Measurements from ENCODE around the gene CEMIP2.

GRCh38 chr9:71636143-71636839 is 132.0 kb downstream of the CEMIP2 start:
- TF ChIP-seq POLR2AphosphoS5 (IDR thresholded peaks at IDR 0.05; ENCODE audit: borderline replicate concordance, low read depth, low read length) (no peak), EZH2 (IDR thresholded peaks at IDR 0.05) (no peak), FOXP2 (optimal IDR thresholded peaks at IDR 0.05; ENCODE audit: control extremely low read depth, extremely low read length, insufficient read depth) (no peak)
